IPS DF 19.7 (cell line): ENCODE results near the gene MYADM.
"Not testable (repeated sequence)": the region's sequence is repeated elsewhere in the genome, so short reads cannot be mapped to it uniquely, and the experiment has no call there.

Experiments
- DNase-seq: peaks from one replicate; pipeline ENCODE4 v3.0.0-alpha.2; 2013; ENCODE audit warnings: low read depth, low spot score

MYADM gene, protein sequence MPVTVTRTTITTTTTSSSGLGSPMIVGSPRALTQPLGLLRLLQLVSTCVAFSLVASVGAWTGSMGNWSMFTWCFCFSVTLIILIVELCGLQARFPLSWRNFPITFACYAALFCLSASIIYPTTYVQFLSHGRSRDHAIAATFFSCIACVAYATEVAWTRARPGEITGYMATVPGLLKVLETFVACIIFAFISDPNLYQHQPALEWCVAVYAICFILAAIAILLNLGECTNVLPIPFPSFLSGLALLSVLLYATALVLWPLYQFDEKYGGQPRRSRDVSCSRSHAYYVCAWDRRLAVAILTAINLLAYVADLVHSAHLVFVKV

DNA sequence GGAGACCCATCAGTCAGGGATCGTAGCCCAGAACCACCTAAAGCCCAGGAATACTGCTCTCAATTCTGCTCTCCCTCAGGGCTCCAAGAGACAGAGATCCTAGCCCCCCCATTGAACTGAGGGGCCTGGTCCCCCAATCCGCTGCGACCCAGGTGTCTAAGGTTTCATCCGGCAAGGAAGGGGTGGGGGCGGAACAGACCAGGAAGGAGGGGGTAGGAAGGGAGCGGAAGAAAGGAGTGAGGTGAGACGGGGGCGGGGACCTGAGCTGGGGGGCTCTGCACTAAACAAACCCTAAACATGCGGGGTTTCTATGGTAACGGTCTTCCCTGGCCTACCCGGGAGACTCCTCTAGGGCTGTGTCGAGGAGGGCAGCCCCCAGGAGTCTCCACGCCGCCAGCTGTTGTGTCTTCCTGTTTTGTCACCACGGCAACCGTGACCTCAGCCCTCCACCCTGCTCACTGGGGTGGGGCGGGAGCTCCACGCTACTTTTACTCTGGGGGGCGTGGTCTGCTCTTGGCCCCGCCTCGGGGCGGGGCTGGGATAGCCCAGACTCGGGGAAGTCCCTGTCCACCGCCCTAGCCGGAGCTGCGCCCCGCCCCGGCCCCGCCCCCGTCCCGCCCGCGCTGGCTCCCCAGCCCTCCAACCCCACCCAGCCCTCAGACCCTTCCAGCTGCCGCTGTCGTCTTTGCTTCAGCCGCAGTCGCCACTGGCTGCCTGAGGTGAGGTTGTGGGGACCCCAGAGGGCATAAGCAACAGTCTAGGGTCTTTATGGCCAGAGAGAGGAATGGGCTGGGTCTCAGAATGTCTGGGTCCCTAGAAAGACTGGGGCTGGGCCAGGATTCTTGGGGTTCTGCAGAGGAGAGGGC lies at the start of gene MYADM:
Gene MYADM (plus strand): TSS at position 659 of the 866 bp plus-strand sequence. CDS start 5,647 bp downstream, outside the sequence.
- peak; percentile 98 for DNase-seq

DNA sequence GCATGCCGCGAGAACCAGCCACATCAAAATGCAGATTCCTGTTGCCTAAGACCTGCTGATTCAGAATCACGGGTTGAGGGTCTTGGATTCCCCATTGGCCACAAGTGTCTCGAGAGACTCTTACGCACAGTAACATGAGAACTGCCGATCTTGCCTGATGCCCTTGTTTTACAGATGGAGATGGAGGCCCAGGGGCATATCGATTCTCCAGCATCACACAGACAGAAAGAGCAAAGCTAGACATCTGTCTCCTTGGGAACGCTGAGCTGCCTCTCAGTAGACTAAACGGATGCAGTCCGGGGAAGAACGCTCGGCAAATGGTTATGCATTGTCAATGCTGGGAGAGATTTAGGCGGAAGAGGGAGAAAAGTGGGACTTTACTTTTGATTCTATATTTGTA lies 48.9 kb upstream of the MYADM start:
- no peak for DNase-seq

DNA sequence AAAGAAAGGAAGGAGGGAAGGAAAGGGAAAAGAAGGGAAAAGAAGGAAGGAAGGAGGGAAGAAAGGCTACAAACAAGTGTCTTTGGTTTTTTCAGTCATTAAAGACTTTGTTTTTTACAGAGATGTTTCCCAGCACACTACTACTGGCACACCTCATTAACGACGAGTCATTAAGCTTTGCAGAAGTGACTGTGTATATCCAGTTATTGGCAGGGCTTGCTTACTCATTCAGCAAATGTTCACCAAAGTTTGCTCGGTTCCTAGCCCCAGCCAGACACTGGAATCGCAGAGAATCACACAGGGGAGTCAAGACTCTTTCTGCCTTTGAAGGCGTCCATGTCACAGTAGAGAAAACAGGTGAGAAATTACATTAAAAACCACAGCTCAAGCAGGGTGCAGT lies 47.8 kb upstream of the MYADM start:
- DNase-seq, result no peak

DNA sequence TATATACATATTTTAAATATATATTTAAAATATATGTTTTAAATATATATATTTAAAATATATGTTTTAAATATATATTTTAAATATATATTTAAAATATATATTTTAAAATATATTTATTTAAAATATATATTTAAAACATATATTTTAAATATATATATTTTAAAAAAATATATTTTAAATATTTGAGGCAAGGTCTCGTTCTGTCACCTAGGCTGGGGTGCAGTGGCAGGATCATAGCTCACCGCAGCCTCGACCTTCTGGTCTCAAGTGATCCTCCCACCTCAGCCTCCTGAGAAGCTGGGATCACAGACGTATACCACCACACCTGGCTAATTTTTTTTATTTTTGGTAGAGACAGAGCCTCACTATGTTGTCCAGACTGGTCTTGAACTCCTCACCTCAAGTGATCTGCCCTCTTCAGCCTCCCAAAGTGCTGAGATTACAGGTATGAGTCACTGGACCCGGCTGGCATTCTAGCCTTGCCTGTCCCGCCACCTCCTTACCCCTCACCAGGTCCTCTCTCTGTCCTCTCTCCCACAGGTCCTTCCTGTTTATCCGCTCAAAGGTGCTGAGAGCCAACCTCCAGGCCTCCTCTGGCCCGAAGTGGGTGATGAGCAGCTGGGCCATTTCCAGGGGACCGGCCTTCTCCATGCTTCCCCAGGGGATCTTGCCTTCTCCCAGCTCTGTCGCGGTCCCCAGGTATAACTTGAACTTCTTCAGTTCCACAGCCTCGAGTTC lies 44.1 kb upstream of the MYADM start:
- DNase-seq, result no peak

DNA sequence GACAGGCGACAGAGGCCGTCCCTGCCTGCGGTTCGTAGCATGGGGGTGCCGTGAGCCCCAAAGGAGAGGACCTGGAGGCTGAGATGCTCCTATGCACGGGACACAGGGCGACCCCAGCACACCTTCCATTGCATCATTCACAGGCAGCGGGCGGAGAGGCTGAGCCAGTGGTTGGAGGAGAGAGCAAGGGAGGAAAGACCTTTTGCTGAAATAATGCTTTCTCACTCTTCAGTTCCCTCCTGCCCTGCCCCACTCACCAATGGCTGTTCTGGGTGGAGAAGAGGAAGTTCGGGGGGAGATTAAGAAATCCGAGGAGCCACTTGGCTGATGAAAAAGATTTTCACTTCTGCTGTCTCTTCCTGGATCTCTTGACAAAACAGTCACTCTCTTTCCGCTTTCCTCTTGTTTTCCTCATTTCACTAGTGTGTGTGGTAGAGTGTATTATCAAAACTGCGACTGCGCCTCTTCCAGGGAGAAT lies 43.5 kb upstream of the MYADM start, which contains the start of gene NLRP12:
Gene NLRP12 (minus strand): TSS at position 181 of the 478 bp plus-strand sequence. CDS start 140 bp downstream, at position 41.
- no peak for DNase-seq

DNA sequence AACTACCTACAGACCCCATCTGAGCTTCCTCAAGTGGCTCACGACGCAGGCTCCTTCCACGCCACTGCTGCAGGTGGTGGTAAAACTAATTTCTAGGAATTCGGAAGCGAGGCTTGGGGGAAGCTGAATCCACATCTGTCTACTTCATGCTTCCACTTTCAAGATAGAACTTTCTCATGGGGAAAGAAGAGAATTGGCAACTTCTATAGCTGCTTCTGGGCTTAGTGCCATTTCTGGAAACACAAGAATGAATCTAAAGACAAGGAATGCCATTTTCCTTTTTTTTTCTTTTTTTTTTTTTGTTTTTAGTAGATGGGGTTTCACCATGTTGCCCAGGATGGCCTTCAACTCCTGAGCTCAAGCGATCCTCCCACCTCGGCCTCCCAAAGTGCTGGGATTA lies 40.8 kb upstream of the MYADM start:
- DNase-seq, result no peak

DNA sequence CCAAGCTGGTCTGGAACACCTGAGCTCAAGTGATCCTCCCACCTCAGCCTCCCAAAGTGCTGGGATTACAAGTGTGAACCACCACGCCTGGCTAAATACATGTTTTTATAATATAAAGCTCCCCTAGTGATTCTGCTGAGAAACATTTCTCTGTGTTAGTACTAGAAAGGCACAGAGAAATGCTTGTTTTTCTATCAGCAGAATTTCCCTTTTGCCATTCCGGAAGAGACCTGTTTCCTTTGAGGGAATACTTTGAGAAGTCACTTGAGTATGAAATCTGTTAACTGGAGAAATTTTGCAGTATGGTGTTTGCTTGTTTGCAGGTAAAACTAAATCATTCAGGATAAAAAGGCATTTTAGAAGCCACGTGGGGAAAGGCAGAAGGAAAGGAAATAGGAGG lies 39.2 kb upstream of the MYADM start:
- DNase-seq, result no peak

DNA sequence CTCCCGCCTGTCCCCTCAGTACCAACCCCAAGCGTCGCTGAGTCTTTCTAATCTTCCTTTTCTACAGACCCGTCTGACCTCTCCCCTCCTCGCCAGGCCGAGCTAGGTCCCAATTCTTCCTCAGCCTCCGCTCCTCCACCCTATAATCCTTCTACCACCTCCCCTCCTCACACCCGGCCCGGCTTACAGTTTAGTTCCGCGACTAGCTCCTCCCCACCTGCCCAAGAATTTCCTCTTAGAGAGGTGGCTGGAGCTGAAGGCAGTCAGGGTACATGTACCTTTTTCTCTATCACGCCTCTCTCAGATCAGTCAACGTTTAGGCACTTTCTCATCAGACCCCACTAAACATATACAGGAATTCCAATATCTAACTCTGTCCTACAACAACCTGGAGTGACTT lies 34.8 kb upstream of the MYADM start:
- DNase-seq, result not testable (repeated sequence)

DNA sequence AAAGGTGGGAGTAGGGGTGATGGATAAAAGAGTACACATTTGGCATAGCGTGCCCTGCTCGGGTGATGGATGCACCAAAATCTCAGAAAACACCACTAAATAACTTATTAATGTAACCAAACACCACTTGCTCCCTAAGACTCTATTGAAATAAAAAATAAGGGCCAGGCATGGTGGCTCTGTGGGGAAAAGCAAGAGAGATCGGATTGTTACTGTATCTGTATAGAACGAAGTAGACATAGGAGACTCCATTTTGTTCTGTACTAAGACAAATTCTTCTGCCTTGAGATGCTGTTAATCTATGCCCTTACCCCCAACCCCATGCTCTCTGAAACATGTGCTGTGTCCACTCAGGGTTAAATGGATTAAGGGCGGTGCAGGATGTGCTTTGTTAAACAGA lies 29.2 kb upstream of the MYADM start:
- not testable (repeated sequence) for DNase-seq

DNA sequence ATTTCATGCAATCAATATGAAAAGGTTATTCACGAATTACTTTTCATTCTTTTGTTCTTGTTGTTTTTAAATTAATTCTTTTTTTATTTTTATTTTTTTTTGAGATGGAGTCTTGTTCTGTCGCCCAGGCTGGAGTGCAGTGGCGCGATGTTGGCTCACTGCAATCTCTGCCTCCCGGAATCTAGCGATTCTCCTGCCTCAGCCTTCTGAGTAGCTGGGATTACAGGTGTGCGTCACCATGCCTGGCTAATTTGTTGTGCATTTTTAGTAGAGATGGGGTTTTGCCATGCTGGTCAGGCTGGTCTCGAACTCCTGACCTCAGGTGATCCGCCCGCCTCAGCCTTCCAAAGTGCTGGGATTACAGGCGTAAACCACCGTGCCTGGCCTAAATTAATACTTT lies 27.4 kb upstream of the MYADM start:
- not testable (repeated sequence) for DNase-seq

DNA sequence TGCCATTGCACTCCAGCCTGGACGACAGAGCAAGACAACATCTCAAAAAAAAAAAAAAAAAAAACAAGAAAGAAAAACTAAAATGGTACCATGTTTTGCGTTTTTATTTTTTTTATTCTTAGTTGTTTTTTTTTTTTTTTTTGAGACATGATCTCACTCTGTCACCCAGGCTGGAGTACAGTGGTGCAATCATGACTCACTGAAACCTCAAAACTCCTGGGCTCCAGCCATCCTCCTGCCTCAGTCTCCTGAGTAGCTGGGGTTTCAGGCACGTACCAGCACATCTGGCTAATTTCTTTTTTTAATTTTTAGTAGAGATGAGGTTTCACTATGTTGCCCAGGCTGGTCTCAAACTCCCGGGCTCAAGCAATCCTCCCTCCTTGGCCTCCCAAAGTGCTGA lies 26.8 kb upstream of the MYADM start:
- DNase-seq, result not testable (repeated sequence)

DNA sequence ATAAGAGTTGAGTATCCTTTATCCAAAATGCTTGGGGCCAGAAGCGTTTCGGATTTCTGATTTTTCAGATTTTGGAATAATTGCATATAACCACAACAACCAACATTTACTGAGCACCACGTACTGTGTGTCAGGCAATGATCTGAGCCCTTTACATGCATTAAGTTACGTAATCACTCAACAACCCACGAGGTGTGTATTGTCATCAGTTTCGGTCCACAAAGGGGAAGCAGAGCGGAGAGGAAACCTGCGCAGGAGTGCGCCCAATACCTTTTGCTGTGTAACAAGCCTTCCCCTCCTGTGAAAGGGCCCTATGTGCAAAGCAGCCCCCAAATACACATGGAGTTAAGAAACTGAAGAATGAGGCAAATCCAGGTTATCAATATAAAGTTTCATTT lies 22.8 kb upstream of the MYADM start:
- DNase-seq, result no peak

DNA sequence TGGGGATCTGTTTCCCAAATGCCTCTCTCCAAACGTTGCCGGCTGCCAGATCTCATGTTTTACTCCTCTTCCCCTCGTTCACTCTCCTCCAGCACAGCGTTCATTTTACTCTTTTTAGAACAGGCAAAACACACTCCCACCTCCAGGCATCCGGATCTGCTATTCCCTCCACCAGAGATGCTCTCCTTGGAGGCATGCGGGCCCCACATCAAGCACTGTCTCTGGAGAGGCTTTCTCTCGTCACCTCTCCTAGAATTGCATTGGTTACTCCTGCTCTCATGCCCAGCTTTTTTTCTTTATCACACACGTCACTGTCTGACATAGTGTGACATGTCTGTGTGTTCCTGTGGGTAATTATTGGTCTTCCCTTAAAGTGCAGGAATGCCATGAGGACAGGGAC lies 20.1 kb upstream of the MYADM start:
- no peak for DNase-seq

DNA sequence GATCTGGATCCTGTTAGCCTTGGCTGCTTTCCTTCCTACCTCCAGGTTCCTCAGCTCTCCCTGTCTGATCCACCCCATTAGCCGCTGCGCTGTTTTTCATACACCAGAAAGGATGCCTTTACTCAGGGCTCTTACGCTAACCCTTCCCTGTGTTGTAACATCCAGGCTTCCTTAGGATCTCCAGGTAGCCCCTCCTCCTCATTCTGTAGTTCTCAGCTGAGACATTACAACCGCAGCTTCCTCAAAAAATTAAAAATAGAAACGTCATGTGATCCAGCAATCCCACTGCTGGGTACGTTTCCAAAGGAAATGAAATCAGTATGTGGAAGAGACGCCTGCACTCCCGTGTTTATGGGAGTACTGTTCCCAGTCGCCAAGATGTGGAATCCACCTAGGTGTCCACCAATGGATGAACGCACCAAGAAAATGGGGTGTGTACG lies 18.4 kb upstream of the MYADM start:
- DNase-seq, result no peak

DNA sequence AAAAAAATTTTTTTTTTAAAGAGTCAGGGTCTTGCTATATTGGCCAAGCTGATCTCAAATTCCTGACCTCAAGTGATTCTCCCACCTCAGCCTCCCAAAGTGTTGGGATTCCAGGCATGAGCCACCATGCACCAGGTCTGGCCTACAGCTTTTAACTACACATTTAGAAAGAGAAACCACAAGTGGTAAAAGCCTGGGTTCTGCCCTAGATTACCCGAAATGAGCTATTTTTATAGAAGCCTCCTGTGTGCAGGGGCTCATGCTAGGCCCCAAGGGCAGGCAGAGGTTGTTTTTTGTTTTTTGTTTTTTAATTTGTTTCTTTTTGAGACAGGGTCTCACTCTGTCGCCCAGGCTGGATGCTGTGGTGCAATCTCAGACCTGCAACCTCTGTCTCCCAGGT lies 14.0 kb upstream of the MYADM start:
- DNase-seq, result no peak

DNA sequence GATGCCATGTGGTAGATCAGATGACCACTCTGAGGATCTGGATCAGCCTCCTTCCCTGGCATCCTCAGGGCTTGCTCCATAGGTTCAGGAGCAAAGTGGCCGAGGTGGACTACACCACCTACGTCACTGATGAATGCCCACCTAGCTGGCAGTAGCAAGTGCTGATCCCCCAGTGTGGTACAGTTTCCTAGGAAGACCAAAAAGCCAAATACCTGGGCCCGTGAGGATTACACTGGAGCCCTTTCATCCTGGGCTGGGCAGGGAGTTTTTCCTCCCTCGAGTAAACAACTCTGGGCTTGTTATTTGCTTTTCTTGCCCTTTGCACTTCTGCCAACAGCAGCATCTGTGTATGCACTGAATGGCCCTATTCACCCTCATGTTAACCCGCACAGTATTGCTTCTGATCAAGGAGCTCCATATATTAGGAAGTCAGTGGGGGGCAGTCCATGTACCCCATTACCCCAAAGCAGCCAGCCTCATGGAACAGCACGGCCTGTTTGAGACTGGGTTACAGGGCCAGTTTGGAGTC lies 3.3 kb upstream of the MYADM start:
- no peak for DNase-seq

DNA sequence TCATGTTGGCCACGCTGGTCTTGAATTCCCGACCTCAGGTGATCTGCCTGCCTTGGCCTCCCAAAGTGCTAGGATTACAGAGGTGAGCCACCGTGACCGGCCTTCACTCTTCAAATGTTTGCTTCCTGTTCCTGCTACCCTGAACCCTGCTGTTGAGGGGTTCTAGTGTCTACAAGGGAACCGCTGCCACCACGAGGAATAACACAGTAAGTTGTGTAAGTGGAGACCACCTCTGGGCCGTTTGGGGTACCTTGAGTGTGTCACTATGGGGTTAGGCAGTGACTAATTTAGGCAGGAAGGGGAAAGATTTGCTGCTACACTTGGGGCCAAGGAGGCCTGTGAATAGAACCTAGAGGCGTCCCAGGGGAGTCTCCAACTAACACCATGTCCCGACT lies 2.2 kb upstream of the MYADM start:
- DNase-seq, result no peak

DNA sequence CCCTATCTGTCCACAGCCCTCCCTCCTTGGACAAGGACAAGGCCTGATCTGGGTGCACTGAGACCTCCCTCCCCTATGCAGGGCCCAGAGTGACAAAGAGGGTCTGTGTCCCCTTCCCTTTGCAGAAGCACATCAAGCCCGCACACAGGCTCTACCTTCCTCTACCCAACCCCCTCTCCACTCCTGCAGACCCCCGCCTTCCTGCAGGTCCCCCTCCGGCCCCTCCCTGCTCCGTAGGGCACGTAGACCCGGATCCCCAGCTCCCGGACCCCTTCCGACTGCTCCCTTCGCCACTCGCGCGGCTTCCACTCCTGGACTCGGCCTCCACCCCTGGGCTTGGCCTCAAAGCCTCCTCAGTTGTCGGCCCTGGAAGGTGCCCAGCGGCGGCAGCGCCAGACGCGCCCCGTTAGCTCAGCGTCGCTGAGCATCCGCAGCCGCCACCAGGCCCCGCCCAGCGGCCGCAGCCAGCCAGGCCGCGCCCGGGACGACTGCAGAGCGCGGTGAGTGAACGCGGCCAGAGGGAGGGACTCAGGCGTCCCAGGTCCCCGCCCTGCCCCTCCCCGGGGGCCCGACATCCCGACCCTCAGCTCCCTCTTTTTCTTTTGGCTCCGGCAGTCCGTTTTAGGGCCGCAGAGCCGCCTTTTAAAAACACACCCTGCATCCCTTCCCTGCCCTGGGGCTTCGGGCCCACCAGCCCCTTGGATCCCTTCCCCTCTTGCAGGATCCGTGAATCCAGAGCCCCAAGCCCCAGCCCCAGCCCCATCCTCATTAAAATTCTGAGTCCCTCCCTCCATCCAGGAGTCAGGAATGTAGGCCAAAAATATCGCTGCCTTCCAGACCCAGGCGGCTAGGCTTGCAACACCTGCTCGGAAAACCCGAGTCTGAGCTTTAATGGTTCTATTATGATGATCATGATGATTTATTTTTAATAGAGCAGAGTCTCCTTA lies 1.5 kb upstream of the MYADM start:
- no peak for DNase-seq

DNA sequence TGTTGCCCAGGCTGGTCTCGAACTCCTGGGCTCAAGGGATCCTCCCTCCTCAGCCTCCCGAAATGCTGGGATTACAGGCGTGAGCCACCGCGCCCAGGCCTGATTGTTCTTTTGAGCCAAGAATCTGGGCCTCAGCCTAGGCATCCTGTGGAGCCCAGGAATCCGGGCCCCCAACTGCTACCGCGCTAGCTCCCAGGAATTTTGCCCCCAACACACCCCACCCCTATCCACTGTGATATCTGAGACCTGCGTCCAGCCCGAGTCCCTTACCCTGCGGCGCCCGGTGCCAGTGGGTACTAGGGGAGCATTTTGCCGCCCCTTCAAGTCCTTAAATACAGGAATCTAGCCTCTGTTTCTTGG lies 838 bp upstream of the MYADM start:
- no peak for DNase-seq

DNA sequence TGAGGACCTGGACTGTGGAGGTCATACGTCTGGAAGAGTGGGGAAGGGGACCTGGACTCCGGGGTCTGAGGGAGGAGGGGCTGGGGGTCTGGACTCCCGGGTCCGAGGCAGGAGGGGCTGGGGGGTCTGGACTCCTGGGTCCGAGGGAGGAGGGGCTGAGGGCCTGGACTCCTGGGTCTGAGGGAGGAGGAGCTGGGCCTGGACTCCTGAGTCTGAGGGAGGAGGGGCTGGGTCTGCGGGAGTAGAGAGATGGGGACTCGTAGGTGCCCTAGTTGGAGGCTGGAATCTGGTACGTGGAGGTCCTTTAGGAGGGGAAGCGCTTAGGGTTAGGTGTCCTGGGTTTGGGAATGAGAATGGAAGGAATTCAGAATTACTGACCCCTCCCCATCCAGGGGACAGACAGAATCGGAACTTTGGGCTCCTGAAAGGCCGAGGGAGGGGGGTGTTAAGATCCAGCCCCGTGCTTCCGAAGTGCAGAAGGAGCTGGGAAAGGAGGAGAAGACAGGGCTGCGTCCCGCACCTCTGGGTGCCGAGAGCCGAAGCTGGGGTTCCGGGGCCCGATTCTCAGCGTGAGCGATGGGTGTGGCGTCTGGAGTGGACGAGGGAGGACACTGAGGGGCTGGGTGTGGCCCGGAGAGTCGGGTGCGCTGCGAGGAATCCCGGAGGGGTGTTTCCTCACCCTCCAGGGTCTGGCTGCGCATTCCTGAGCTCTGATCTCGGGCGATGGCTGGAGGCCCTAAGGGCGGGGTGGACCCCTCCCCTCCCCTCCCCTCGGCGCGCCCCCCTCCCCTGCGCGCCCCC lies 608 bp downstream of the MYADM start:
- DNase-seq, result no peak
